ENCODE results near the gene CEP44.

The CEP44 gene

GRCh38 chr4:174266416-174266815, 17.3 kb upstream of the CEP44 start:
- TF ChIP-seq TEAD4 (IDR thresholded peaks at IDR 0.05) = no peak
- TF ChIP-seq MAX (IDR thresholded peaks at IDR 0.05) = no peak
- TF ChIP-seq EP300 (IDR thresholded peaks at IDR 0.05; ENCODE audit: borderline replicate concordance) = no peak
- TF ChIP-seq NFIC (IDR thresholded peaks at IDR 0.05) = no peak
- TF ChIP-seq REST (IDR thresholded peaks at IDR 0.05; ENCODE audit: low read depth) = no peak
- no peak for TF ChIP-seq TCF12 (IDR thresholded peaks at IDR 0.05; ENCODE audit: low read depth)

- TF ChIP-seq ZBTB7A (IDR thresholded peaks at IDR 0.05; ENCODE audit: low read depth) (no peak), TEAD4 (IDR thresholded peaks at IDR 0.05) (no peak), CEBPB (IDR thresholded peaks at IDR 0.05) (no peak), REST (IDR thresholded peaks at IDR 0.05; ENCODE audit: low read depth) (no peak)
These were observed 9.8 kb upstream of the CEP44 start for GRCh38 chr4:174273930-174274329.

- no peak for TF ChIP-seq CREB1 (IDR thresholded peaks at IDR 0.05; ENCODE audit: low read depth)
- no peak for TF ChIP-seq TAF1 (IDR thresholded peaks at IDR 0.05; ENCODE audit: low read depth)
- no peak for TF ChIP-seq ZBTB7A (IDR thresholded peaks at IDR 0.05; ENCODE audit: low read depth)
- no peak for TF ChIP-seq MAX (IDR thresholded peaks at IDR 0.05)
- TF ChIP-seq EP300 (IDR thresholded peaks at IDR 0.05; ENCODE audit: borderline replicate concordance) = no peak
- TF ChIP-seq NFIC (IDR thresholded peaks at IDR 0.05) = no peak
- no peak for TF ChIP-seq YY1 (IDR thresholded peaks at IDR 0.05; ENCODE audit: low read depth)
- no peak for TF ChIP-seq CEBPB (IDR thresholded peaks at IDR 0.05)
- TF ChIP-seq TCF12 (IDR thresholded peaks at IDR 0.05; ENCODE audit: low read depth) = no peak
- no peak for TF ChIP-seq EGR1 (IDR thresholded peaks at IDR 0.05)
- no peak for TF ChIP-seq RAD21 (IDR thresholded peaks at IDR 0.05; ENCODE audit: low read depth)
- no peak for TF ChIP-seq FOXM1 (IDR thresholded peaks at IDR 0.05; ENCODE audit: borderline replicate concordance, low read depth)
- TF ChIP-seq REST (IDR thresholded peaks at IDR 0.05; ENCODE audit: low read depth) = no peak
- TF ChIP-seq USF1 (IDR thresholded peaks at IDR 0.05) = no peak
- no peak for TF ChIP-seq TEAD4 (IDR thresholded peaks at IDR 0.05)
These were observed 9.3 kb upstream of the CEP44 start for GRCh38 chr4:174274436-174274835.

GRCh38 chr4:174275101-174275500, 8.6 kb upstream of the CEP44 start:
- no peak for TF ChIP-seq ZBTB7A (IDR thresholded peaks at IDR 0.05; ENCODE audit: low read depth)
- no peak for TF ChIP-seq EP300 (IDR thresholded peaks at IDR 0.05; ENCODE audit: borderline replicate concordance)

GRCh38 chr4:174277433-174277832, 6.3 kb upstream of the CEP44 start:
- TF ChIP-seq TEAD4 (IDR thresholded peaks at IDR 0.05) (no peak), USF1 (IDR thresholded peaks at IDR 0.05) (no peak), CREB1 (IDR thresholded peaks at IDR 0.05; ENCODE audit: low read depth) (no peak), TCF12 (IDR thresholded peaks at IDR 0.05; ENCODE audit: low read depth) (no peak)

GRCh38 chr4:174278467-174278866, 5.2 kb upstream of the CEP44 start:
- TF ChIP-seq RAD21 (IDR thresholded peaks at IDR 0.05; ENCODE audit: low read depth) (no peak), TCF12 (IDR thresholded peaks at IDR 0.05; ENCODE audit: low read depth) (no peak), FOXM1 (IDR thresholded peaks at IDR 0.05; ENCODE audit: borderline replicate concordance, low read depth) (no peak), NFIC (IDR thresholded peaks at IDR 0.05) (no peak), EGR1 (IDR thresholded peaks at IDR 0.05) (no peak), USF1 (IDR thresholded peaks at IDR 0.05) (no peak), TEAD4 (IDR thresholded peaks at IDR 0.05) (no peak), CEBPB (IDR thresholded peaks at IDR 0.05) (no peak), EP300 (IDR thresholded peaks at IDR 0.05; ENCODE audit: borderline replicate concordance) (no peak), REST (IDR thresholded peaks at IDR 0.05; ENCODE audit: low read depth) (no peak), CREB1 (IDR thresholded peaks at IDR 0.05; ENCODE audit: low read depth) (no peak)

All from Ishikawa (cell line).